GM18868 (cell line): ENCODE measurements around the gene BTNL8.

ENCODE experiments used
- ATAC-seq: cut with Tn5 transposase; IDR thresholded peaks from one replicate; pipeline ENCODE4 v1.9.1; 2021; ENCODE audit warnings: mild to moderate bottlenecking, moderate library complexity; ENCODE audit not compliant: unreplicated experiment

BTNL8 gene

GRCh38 chr5:180950291-180950949 lies 51.5 kb downstream of the BTNL8 start:
- ATAC-seq = no peak

GRCh38 chr5:180959661-180960060 lies 60.7 kb downstream of the BTNL8 start:
- no peak for ATAC-seq

- no peak for ATAC-seq
Observed at GRCh38 chr5:180960209-180960608, 61.2 kb downstream of the BTNL8 start.

- no peak for ATAC-seq
Observed at GRCh38 chr5:180969406-180969805, 70.4 kb downstream of the BTNL8 start.

- no peak for ATAC-seq
Observed at GRCh38 chr5:180970336-180970735, 71.4 kb downstream of the BTNL8 start.

- ATAC-seq = no peak
Observed at GRCh38 chr5:180970875-180971274, 71.9 kb downstream of the BTNL8 start.

- ATAC-seq = peak; percentile 29
Observed at GRCh38 chr5:180974612-180975315, 75.8 kb downstream of the BTNL8 start.

GRCh38 chr5:180975338-180975737 lies 76.4 kb downstream of the BTNL8 start:
- peak; percentile 96 for ATAC-seq

- ATAC-seq = no peak
Observed at GRCh38 chr5:180976518-180976917, 77.6 kb downstream of the BTNL8 start.

GRCh38 chr5:180977852-180978251 lies 78.9 kb downstream of the BTNL8 start:
- ATAC-seq = no peak

- no peak for ATAC-seq
Observed at GRCh38 chr5:180982008-180982741, 83.2 kb downstream of the BTNL8 start.

GRCh38 chr5:180988016-180988415 lies 89.1 kb downstream of the BTNL8 start:
- no peak for ATAC-seq

- no peak for ATAC-seq
Observed at GRCh38 chr5:180988592-180988991, 89.6 kb downstream of the BTNL8 start, which contains the start of gene BTNL3. Gene BTNL3, plus strand, starts transcription at chr5:180988846. Its CDS starts 183 bp downstream, at chr5:180989029.

- peak; percentile 41 for ATAC-seq
Observed at GRCh38 chr5:180990086-180990881, 91.3 kb downstream of the BTNL8 start.

- no peak for ATAC-seq
Observed at GRCh38 chr5:180990882-180991242, 91.9 kb downstream of the BTNL8 start.
